Heart left ventricle (tissue), 16 donors: ENCODE results near the gene SIM1. TPM values are rescaled to one million over a fixed set of nuclear protein-coding genes. Genes with fewer than 3 reads are reported as not detected.

Experiments used
- ATAC-seq, 4 donors: fragments of 200-7000 bp; cut with Tn5 transposase; one replicate each; pipeline ENCODE4 v1.9.1; 2020 to 2022; ENCODE audit warnings: moderate library complexity in 4 of 4, mild to moderate bottlenecking in 3 of 4, moderate number of reproducible peaks in 1 of 4
- DNase-seq, 5 donors: peaks; one replicate each; pipeline ENCODE4 v3.0.0-alpha.2; 2020
- H3K27ac ChIP-seq, 12 donors: fragments of 200-600 bp; sonication (generic) in 4 of 12; one replicate each; pipeline versions ENCODE4 v1.5.0 to v1.8.0; 2016 to 2022; ENCODE audit warnings: mild to moderate bottlenecking in 2 of 12
- H3K27me3 ChIP-seq, 9 donors: fragments of 200-600 bp; sonication (generic) in 2 of 9; one replicate each; pipeline versions ENCODE4 v1.5.1 to v1.8.0; 2016 to 2022; ENCODE audit warnings: mild to moderate bottlenecking in 3 of 9
- H3K36me3 ChIP-seq, 9 donors: fragments of 200-600 bp; sonication (generic) in 2 of 9; one replicate each; pipeline versions ENCODE4 v1.5.0 to v1.8.0; 2018 to 2022; ENCODE audit warnings: mild to moderate bottlenecking in 2 of 9
- H3K4me1 ChIP-seq, 12 donors: fragments of 200-600 bp; sonication (generic) in 4 of 12; one replicate each; pipeline versions ENCODE4 v1.5.0 to v1.8.0; 2016 to 2022; ENCODE audit warnings: mild to moderate bottlenecking in 3 of 12
- H3K4me3 ChIP-seq, 12 donors: fragments of 200-600 bp; sonication (generic) in 4 of 12; one replicate each; pipeline versions ENCODE4 v1.5.0 to v1.8.0; 2017 to 2022; ENCODE audit warnings: mild to moderate bottlenecking in 9 of 12, moderate library complexity in 4 of 12
- H3K9me3 ChIP-seq, 12 donors: fragments of 200-600 bp; sonication (generic) in 4 of 12; one replicate each; pipeline versions ENCODE4 v1.5.0 to v1.8.0; 2016 to 2022; ENCODE audit warnings: mild to moderate bottlenecking in 1 of 12
- POLR2A ChIP-seq, 2 donors: fragments of 450-650 bp; IDR thresholded peaks; one replicate each; pipeline ENCODE4 v1.6.1; 2017; ENCODE audit warnings: antibody characterized with exemption in 2 of 2, mild to moderate bottlenecking in 2 of 2, moderate library complexity in 2 of 2
- WGBS, 4 donors: extraction: QIAGEN DNeasy Blood & Tissue Kit in 2 of 4; methylation state at CpG; one replicate each; pipeline versions ENCODE4 v1.1.5 to v1.1.7; 2013 to 2018; 5-methylcytosine and 5-hydroxymethylcytosine counted together
- intact Hi-C, 10 donors: fragments of 100-400 bp; cut with DNase I; formaldehyde crosslinking; loops; one replicate each; pipeline versions ENCODE4 v1.11.1 to v1.14.2; 2022
- polyA plus RNA-seq, 2 donors: library from polyadenylated mRNA; stranded (reverse); fragments of 200-250 nt; gene quantifications; one replicate each; pipeline ENCODE4 v1.2.3, GENCODE V29; 2013
- total RNA-seq, 9 donors: library from RNA; depleted of rRNA in 2 of 9; stranded (reverse); fragments of >200 nt in 2 of 9; fragmentation: NEBNext Ultra II Directional in 3 of 9; extraction: Animal tissue kit (Norgen Biotek cat#: 25700) in 3 of 9; gene quantifications; one replicate each; pipeline versions ENCODE4 v1.1.0 to v1.2.4, GENCODE V29; 2016 to 2023
- TF ChIP-seq, protein P1 (sequence below), 12 donors: fragments of 200-600 bp; sonication (generic) in 4 of 12; IDR thresholded peaks; one replicate each; pipeline versions ENCODE4 v1.5.0 to v1.8.0; 2018 to 2022; ENCODE audit warnings: antibody characterized with exemption in 12 of 12, mild to moderate bottlenecking in 5 of 12
- donor health status: ischemic (EF 13 %, LVEDD 7.1; RV severe dilation, severe dysfunction).
- donor health status: healthy with polysubstance abuse.
- donor health status: DM: no; HTN: yes; CAD: no.
- donor health status: DM: no; HTN: no; CAD: no.
- donor health status: ischemic (EF 25% LVEDD 6.9; RV normal size, moderate dysfunction).
- donor health status: ischemic (EF 25% LVEDD 5.7; RV mildly dilated, moderate dysfunction).
- donor health status: healthy.
- donor health status: DM: yes; HTN: yes; CAD: no.
- donor health status: ischemic (EF 35%, LVEDD 5.7; RV mildly dilated, moderate dysfunction).
- donor health status: nonischemic (EF 11% LVEDD 7.7; RV severe dilation, severe dysfunction).
- donor health status: DM: yes; HTN: yes; CAD: no.
- donor health status: PGD.
- donor health status: ischemic (EF 29% LVEDD 5.4; RV normal size, mild dysfunction).
- donor health status: nonischemic (EF 23%, LVEDD 6.1; RV moderate dilation, normal function).

The SIM1 gene
- total and polyA plus RNA-seq, 11 donors, result 0.50 TPM; not detected in 10

- Histone ChIP-seq H3K4me3 (no peak overlapping the region), H3K36me3 (no peaks in the 10 kb centered on the region), H3K4me1 (peaks cover 0 to 17% (median 0%) of the 10 kb centered on the region in 12 donors), H3K27ac (no peak overlapping the region), H3K9me3 (no peaks in the 10 kb centered on the region), H3K27me3 (no peaks in the 10 kb centered on the region)
- intact Hi-C loops, result no loop called here
- ATAC-seq (no peak), DNase-seq (no peak)
- 60 to 74% (median 65%) methylated on average over 2 of the region's 2 CpGs for WGBS, 4 donors
- TF ChIP-seq, protein P1, sequence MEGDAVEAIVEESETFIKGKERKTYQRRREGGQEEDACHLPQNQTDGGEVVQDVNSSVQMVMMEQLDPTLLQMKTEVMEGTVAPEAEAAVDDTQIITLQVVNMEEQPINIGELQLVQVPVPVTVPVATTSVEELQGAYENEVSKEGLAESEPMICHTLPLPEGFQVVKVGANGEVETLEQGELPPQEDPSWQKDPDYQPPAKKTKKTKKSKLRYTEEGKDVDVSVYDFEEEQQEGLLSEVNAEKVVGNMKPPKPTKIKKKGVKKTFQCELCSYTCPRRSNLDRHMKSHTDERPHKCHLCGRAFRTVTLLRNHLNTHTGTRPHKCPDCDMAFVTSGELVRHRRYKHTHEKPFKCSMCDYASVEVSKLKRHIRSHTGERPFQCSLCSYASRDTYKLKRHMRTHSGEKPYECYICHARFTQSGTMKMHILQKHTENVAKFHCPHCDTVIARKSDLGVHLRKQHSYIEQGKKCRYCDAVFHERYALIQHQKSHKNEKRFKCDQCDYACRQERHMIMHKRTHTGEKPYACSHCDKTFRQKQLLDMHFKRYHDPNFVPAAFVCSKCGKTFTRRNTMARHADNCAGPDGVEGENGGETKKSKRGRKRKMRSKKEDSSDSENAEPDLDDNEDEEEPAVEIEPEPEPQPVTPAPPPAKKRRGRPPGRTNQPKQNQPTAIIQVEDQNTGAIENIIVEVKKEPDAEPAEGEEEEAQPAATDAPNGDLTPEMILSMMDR (IDR thresholded peaks at IDR 0.05), result no peak
- TF ChIP-seq POLR2A (IDR thresholded peaks at IDR 0.05), result no peak
These were observed 117.9 kb downstream of the SIM1 start for GRCh38 chr6:100346828-100347227.

DNA sequence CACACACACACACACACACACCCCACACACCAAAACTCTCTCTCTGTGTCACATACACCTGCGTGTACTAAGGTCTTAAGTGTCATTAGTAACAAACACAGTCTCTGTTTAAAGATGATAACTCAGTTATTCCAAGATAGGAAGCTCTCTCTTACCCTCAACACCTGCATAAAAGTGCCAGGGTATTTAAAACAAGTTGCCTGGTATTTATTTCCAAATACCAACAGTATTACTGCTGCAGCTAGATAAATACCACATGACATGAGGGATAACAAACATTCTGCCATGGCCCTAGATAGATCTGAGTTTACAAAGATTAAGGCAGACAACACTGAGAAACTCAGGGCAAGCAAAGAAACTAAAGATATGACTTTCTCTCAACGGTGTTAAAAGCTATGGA, 118.5 kb downstream of the SIM1 start:
- Histone ChIP-seq H3K27me3 (no peaks in the 10 kb centered on the region), H3K4me3 (no peak overlapping the region)
- 47 to 56% (median 51%) methylated on average over 2 of the region's 2 CpGs for WGBS, 4 donors

DNA sequence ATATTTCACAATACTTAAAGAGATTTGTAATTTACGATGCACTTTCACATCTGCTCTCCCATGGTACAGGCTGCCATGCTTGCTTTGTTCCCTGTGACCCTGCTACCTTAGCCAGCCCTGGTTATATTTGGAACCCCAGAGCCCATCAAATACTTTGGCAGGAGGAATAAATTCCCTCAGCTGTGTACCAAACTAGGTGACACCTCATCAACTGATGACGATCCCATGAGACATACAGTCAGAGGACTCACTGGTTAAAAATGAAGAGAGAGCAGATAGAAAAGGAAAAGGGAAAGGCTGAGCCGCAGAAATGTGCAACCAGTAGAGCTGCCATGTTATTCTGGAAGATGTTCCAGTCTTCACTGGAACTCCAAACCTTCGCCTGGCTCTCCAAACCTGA, 120.0 kb downstream of the SIM1 start:
- intact Hi-C loops, result no loop called here
- no peak overlapping the region for H3K27ac ChIP-seq
- DNase-seq, result no peak

More for the DNA sequence above, 118.5 kb downstream of the SIM1 start:
- H3K27ac ChIP-seq, result no peak overlapping the region
- TF ChIP-seq POLR2A (IDR thresholded peaks at IDR 0.05), result no peak
- TF ChIP-seq, protein P1 (IDR thresholded peaks at IDR 0.05), result no peak
- DNase-seq (no peak), ATAC-seq (no peak)
- H3K9me3 ChIP-seq, result no peaks in the 10 kb centered on the region
- intact Hi-C loops, result no loop called here
- H3K4me1 ChIP-seq, result peaks cover 0 to 17% (median 0%) of the 10 kb centered on the region in 12 donors
- no peaks in the 10 kb centered on the region for H3K36me3 ChIP-seq

GRCh38 chr6:100344321-100344720, 120.4 kb downstream of the SIM1 start:
- ATAC-seq (no peak), DNase-seq (no peak)
- WGBS, 4 donors, result 47 to 62% (median 55%) methylated on average over 2 of the region's 2 CpGs
- peaks cover 0 to 17% (median 0%) of the 10 kb centered on the region in 12 donors for H3K4me1 ChIP-seq
- no peaks in the 10 kb centered on the region for H3K27me3 ChIP-seq
- no peak overlapping the region for H3K4me3 ChIP-seq
- no peak overlapping the region for H3K27ac ChIP-seq
- H3K36me3 ChIP-seq, result no peaks in the 10 kb centered on the region
- H3K9me3 ChIP-seq, result no peaks in the 10 kb centered on the region
- TF ChIP-seq POLR2A (IDR thresholded peaks at IDR 0.05), result no peak
- TF ChIP-seq, protein P1 (IDR thresholded peaks at IDR 0.05), result no peak
- intact Hi-C loops, result no loop called here

More for the DNA sequence above, 120.0 kb downstream of the SIM1 start:
- WGBS, 4 donors, result 56 to 68% (median 65%) methylated on average over 4 of the region's 4 CpGs
- TF ChIP-seq POLR2A (IDR thresholded peaks at IDR 0.05), result no peak
- H3K27me3 ChIP-seq, result no peaks in the 10 kb centered on the region
- peaks cover 0 to 17% (median 0%) of the 10 kb centered on the region in 12 donors for H3K4me1 ChIP-seq
- no peaks in the 10 kb centered on the region for H3K9me3 ChIP-seq
- no peak overlapping the region for H3K4me3 ChIP-seq
- no peak for ATAC-seq
- H3K36me3 ChIP-seq, result no peaks in the 10 kb centered on the region
